ENCODE results near the gene PSMA5.
"Not testable (repeated sequence)": the region's sequence is repeated elsewhere in the genome, so short reads cannot be mapped to it uniquely, and the experiment has no call there.

PSMA5 gene

GRCh38 chr1:109402025-109402424 lies 24.2 kb downstream of the PSMA5 start:
- H3K36me3 Mint-ChIP-seq (ENCODE audit: low read depth) = peaks cover 61% of the 10 kb centered on the region
- no peaks in the 10 kb centered on the region for H3K9me3 Mint-ChIP-seq
- H3K27me3 Mint-ChIP-seq = peaks cover 5% of the 10 kb centered on the region
- intact Hi-C loops (cut with micrococcal nuclease) = no loop called here
- no peak overlapping the region for H3K27ac Mint-ChIP-seq
- H3K4me3 Mint-ChIP-seq = no peak overlapping the region
- peaks cover 8% of the 10 kb centered on the region for H3K4me1 Mint-ChIP-seq (ENCODE audit: low read depth)

DNA sequence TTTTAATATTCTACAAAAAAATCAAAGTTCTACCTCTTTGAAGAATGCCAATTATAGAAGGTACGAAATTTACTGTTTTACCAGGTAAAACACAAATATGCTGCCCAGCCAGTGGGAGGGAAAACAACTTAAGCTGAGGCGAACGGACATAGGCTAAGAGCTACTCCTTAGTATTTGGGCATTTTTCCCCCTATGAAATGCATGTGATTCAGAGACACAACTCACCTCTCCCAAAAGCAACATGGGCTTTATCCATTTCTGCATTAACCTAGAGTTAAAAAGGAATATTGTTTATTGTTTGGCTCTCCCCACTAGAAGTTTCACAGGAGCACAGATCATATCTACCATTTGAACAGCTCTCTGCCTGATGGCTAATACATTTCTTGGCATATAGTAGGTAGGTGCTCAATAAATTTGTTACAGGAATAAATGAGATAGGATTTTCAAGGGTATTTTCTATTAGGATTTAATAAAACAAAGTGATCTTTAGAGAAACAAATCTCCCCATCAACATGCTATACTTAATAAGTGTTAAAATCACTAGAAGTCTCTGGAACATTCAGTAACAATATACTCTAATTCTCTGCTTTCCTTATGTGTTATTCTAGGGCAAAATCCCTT lies 26.1 kb downstream of the PSMA5 start:
- no peaks in the 10 kb centered on the region for H3K9me3 Mint-ChIP-seq
- H3K4me1 Mint-ChIP-seq (ENCODE audit: low read depth) = peaks cover 27% of the 10 kb centered on the region
- H3K27me3 Mint-ChIP-seq = peaks cover 5% of the 10 kb centered on the region
- intact Hi-C loops (cut with micrococcal nuclease) = no loop called here
- H3K27ac Mint-ChIP-seq = no peak overlapping the region
- peaks cover 45% of the 10 kb centered on the region for H3K36me3 Mint-ChIP-seq (ENCODE audit: low read depth)
- H3K4me3 Mint-ChIP-seq = no peak overlapping the region

DNA sequence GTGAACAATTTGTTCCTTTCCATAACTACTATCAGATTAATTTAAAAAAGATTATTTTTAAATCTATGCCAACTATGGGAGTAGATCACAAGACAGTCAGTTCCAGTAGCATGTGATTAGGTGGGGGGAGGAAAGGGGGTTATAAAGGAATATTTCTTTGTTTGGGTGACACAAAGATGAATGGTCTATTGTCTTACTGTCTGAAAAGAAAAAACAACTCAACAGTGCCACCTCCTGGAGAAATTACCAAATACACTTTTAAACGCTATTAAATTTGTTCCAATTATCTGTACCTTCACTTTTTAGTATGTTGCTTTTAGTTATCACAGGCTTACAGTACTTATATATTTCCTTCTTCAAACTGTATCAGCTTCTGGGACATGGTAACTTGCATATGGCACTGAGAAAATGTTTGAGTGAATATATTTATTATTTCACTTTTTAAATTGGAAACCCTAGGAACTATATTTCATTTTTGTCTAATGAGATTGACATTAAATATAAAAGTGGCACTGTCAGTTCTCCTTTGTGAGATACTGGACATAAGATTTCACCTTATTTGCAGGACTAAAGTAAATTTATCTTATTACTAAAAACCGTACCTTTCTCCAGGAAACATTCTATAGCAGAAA lies 26.8 kb downstream of the PSMA5 start:
- peaks cover 5% of the 10 kb centered on the region for H3K27me3 Mint-ChIP-seq
- no peak overlapping the region for H3K4me3 Mint-ChIP-seq
- H3K4me1 Mint-ChIP-seq (ENCODE audit: low read depth) = peaks cover 34% of the 10 kb centered on the region
- no peak overlapping the region for H3K27ac Mint-ChIP-seq
- H3K36me3 Mint-ChIP-seq (ENCODE audit: low read depth) = peaks cover 38% of the 10 kb centered on the region
- no peaks in the 10 kb centered on the region for H3K9me3 Mint-ChIP-seq
- intact Hi-C loops (cut with micrococcal nuclease) = loop anchor here (1.0 to 10.0 kb wide), 3 partner anchors 55 to 136 kb away; no protein-coding TSS in a partner anchor

DNA sequence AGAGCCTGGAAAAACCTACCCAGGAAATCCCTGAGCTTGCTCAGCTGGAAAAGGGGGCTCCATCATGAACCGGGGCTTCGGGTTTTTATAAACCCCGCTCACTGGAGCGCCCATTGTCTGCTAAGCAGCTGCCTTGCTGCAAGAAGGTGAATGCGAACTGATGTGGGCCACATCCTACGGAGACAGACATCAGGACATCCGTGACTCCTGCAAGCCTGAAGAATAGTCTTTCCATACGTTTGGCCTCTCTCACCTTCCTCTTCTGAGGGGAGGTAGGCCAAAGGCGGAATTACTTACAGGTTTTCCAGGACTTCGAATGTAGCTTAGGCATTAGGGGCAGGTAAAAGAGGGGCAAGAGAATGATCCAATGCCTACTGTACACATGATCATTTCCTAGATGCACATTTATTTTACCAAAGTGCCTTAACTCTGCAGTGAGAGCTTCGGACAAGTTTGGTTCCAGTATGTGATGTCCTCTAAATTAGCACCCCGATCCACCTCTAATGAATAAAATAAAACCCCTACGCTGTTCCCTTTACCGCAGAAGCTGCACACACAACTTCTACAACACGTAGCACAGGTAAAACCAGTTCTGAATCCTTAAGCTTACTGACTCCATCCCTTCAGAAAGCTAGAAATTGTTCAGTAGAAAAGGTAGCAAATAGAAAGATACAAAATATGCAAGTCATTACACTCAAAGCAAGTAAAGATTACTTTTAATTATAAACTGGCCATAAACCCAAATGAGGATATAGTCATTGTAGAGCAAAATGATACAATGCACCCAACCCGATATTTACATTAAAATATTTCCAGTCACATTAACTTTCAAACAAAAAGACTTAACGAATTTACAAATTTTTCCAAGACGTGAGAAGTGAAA lies 27.7 kb downstream of the PSMA5 start:
- Mint-ChIP-seq H3K36me3 (ENCODE audit: low read depth) (peaks cover 31% of the 10 kb centered on the region), H3K9me3 (no peaks in the 10 kb centered on the region), H3K4me1 (ENCODE audit: low read depth) (peaks cover 43% of the 10 kb centered on the region), H3K4me3 (peak overlapping the region; percentile 85), H3K27ac (peak overlapping the region; percentile 66), H3K27me3 (peaks cover 5% of the 10 kb centered on the region)
- intact Hi-C loops (cut with micrococcal nuclease) = loop anchor here (1.0 to 10.0 kb wide), 3 partner anchors 54 to 135 kb away; no protein-coding TSS in a partner anchor

- H3K27me3 Mint-ChIP-seq = peaks cover 5% of the 10 kb centered on the region
- H3K9me3 Mint-ChIP-seq = no peaks in the 10 kb centered on the region
- peaks cover 51% of the 10 kb centered on the region for H3K4me1 Mint-ChIP-seq (ENCODE audit: low read depth)
- intact Hi-C loops (cut with micrococcal nuclease) = loop anchor here (10.0 kb wide), 1 partner anchor 53 kb away; no protein-coding TSS in a partner anchor
- peak within 1 kb of the TSS; percentile 85 for H3K4me3 Mint-ChIP-seq
- peaks cover 25% of the 10 kb centered on the region for H3K36me3 Mint-ChIP-seq (ENCODE audit: low read depth)
- peak within 1 kb of the TSS; percentile 93 for H3K27ac Mint-ChIP-seq
These were observed 28.5 kb downstream of the PSMA5 start, which contains the start of gene SORT1 for GRCh38 chr1:109397581-109398342. Gene SORT1 (minus strand): TSS chr1:109397918. CDS start chr1:109397892, 26 bp downstream.

DNA sequence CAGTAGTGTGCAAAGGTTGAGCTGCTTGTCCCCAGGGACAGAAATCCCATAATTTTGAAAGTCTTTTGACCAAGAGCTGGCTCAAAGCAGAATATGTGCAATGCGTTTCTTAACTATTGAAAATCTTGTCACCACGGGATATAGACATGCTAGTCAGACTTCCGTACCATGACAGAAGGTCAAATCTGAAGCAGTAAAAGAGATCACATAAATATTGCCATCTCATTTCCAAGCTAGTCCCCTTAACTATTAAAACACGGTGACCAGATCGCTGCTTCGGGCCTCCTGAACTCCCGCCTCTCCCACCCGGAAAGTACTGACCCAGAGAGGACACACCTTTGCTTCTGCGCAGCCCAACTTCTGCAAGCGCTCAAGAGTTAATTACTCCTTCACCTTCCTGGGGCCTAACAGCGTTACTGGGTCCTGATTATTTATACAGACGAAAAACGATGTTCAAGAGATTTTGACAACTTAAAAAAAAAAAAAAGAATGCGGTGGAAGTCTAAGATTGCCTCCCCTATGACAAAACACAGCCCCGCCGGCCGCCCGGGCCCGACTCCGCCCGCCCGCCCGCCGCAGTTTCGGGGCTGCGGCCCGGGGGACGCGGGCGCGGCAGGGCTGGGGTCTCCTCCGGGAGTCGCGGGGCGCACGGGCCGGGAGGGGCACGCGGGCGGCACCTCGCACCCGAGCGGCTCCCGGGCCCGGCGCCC lies 29.2 kb downstream of the PSMA5 start:
- Mint-ChIP-seq H3K27ac (peak overlapping the region; percentile 93), H3K4me1 (ENCODE audit: low read depth) (peaks cover 58% of the 10 kb centered on the region), H3K27me3 (peaks cover 5% of the 10 kb centered on the region), H3K4me3 (peak overlapping the region; percentile 82), H3K36me3 (ENCODE audit: low read depth) (peaks cover 21% of the 10 kb centered on the region), H3K9me3 (no peaks in the 10 kb centered on the region)
- intact Hi-C loops (cut with micrococcal nuclease) = loop anchor here (10.0 kb wide), 1 partner anchor 52 kb away; no protein-coding TSS in a partner anchor

DNA sequence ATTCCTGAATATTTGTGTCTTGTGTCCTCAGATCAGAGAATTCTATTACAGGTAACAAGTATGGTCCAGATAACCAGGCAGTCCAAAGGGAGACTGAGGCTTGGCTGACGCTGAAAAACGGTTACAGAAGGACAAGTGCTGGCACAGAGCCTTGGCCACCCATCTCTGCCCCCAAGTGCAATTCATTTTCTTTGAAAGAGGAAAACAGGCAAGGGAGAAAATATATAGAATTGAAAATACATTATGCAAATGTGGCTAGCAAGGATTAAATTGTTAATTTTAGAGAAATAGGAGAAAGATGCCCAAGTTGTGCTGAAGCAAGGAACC lies 29.8 kb downstream of the PSMA5 start:
- peaks cover 64% of the 10 kb centered on the region for H3K4me1 Mint-ChIP-seq (ENCODE audit: low read depth)
- peaks cover 5% of the 10 kb centered on the region for H3K27me3 Mint-ChIP-seq
- H3K9me3 Mint-ChIP-seq = no peaks in the 10 kb centered on the region
- peak overlapping the region; percentile 82 for H3K4me3 Mint-ChIP-seq
- peak overlapping the region; percentile 93 for H3K27ac Mint-ChIP-seq
- intact Hi-C loops (cut with micrococcal nuclease) = loop anchor here (10.0 kb wide), 1 partner anchor 52 kb away; no protein-coding TSS in a partner anchor
- H3K36me3 Mint-ChIP-seq (ENCODE audit: low read depth) = peaks cover 20% of the 10 kb centered on the region

GRCh38 chr1:109395602-109396512 lies 30.4 kb downstream of the PSMA5 start:
- H3K4me1 Mint-ChIP-seq (ENCODE audit: low read depth) = peaks cover 70% of the 10 kb centered on the region
- H3K4me3 Mint-ChIP-seq = peak overlapping the region; percentile 82
- peak overlapping the region; percentile 93 for H3K27ac Mint-ChIP-seq
- H3K9me3 Mint-ChIP-seq = no peaks in the 10 kb centered on the region
- peaks cover 5% of the 10 kb centered on the region for H3K27me3 Mint-ChIP-seq
- intact Hi-C loops (cut with micrococcal nuclease) = loop anchor here (10.0 kb wide), 1 partner anchor 51 kb away; no protein-coding TSS in a partner anchor
- H3K36me3 Mint-ChIP-seq (ENCODE audit: low read depth) = peaks cover 14% of the 10 kb centered on the region

GRCh38 chr1:109395282-109395599 lies 31.0 kb downstream of the PSMA5 start:
- not testable (repeated sequence) for H3K27me3 Mint-ChIP-seq, H3K4me3 Mint-ChIP-seq, H3K9me3 Mint-ChIP-seq
- H3K4me1 Mint-ChIP-seq (ENCODE audit: low read depth) = peaks cover 76% of the 10 kb centered on the region
- peak overlapping the region; percentile 93 for H3K27ac Mint-ChIP-seq
- H3K36me3 Mint-ChIP-seq (ENCODE audit: low read depth) = peaks cover 12% of the 10 kb centered on the region
- intact Hi-C loops (cut with micrococcal nuclease) = loop anchor here (10.0 kb wide), 1 partner anchor 50 kb away; no protein-coding TSS in a partner anchor

- Mint-ChIP-seq H3K9me3 (no peaks in the 10 kb centered on the region), H3K36me3 (ENCODE audit: low read depth) (peaks cover 12% of the 10 kb centered on the region), H3K4me1 (ENCODE audit: low read depth) (peaks cover 81% of the 10 kb centered on the region), H3K27me3 (peaks cover 5% of the 10 kb centered on the region), H3K4me3 (no peak overlapping the region), H3K27ac (peak overlapping the region; percentile 93)
- intact Hi-C loops (cut with micrococcal nuclease) = loop anchor here (10.0 kb wide), 1 partner anchor 50 kb away; no protein-coding TSS in a partner anchor
These were observed 31.5 kb downstream of the PSMA5 start for GRCh38 chr1:109394591-109395281.

GRCh38 chr1:109393617-109394233 lies 32.5 kb downstream of the PSMA5 start:
- intact Hi-C loops (cut with micrococcal nuclease) = loop anchor here (2.0 to 10.0 kb wide), 2 partner anchors 33 to 49 kb away; no protein-coding TSS in a partner anchor
- Mint-ChIP-seq H3K27ac (peak overlapping the region; percentile 93), H3K9me3 (no peaks in the 10 kb centered on the region), H3K4me3 (peak overlapping the region; percentile 81), H3K27me3 (peaks cover 4% of the 10 kb centered on the region), H3K4me1 (ENCODE audit: low read depth) (peaks cover 91% of the 10 kb centered on the region), H3K36me3 (ENCODE audit: low read depth) (peaks cover 12% of the 10 kb centered on the region)
